Measurements from ENCODE around the gene MVB12B.

DNA sequence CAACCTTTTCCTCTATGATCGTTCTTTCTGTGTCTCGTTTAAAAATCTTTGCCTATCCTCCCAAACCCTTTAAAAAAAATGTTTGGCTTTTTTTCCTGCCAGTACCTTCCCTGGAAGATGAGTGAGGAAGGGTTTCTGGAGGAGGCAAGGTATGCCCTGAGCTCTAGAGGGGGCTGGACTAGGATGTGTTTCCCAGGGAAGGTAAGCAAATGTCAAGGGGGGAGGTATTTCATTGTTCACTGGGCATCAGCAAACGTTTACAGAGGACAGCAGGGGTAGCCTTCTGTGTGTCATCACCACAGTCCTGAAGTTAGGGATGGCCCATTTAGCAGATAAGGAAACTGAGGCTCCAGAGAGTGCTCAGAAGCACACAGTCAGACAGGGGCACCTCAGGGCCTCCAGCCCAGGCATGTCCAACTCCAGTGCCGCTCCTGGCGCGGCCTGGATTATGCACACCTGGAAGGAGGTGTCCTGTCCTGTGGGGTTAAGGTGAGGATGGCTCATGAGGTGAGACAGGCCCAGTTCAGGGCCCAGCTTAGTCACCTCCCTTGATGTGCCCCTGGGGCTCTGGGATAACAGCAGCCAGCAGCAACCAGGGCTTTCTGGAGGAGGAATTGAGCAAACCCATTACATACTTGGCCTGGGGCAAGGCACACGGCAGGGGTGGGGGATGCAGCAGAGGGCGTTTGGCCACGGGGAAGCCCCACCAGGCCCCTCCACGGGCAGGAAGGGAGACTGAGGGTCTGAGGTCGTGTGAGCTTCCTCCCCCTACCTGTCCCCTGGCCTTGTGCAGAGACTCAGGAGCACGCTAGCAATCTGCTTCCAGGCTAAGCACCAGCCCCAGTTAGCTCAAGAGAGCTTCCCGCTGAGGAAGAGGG is 186.8 kb downstream of the MVB12B start:
- TF ChIP-seq, protein P1, sequence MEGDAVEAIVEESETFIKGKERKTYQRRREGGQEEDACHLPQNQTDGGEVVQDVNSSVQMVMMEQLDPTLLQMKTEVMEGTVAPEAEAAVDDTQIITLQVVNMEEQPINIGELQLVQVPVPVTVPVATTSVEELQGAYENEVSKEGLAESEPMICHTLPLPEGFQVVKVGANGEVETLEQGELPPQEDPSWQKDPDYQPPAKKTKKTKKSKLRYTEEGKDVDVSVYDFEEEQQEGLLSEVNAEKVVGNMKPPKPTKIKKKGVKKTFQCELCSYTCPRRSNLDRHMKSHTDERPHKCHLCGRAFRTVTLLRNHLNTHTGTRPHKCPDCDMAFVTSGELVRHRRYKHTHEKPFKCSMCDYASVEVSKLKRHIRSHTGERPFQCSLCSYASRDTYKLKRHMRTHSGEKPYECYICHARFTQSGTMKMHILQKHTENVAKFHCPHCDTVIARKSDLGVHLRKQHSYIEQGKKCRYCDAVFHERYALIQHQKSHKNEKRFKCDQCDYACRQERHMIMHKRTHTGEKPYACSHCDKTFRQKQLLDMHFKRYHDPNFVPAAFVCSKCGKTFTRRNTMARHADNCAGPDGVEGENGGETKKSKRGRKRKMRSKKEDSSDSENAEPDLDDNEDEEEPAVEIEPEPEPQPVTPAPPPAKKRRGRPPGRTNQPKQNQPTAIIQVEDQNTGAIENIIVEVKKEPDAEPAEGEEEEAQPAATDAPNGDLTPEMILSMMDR (IDR thresholded peaks at IDR 0.05): no peak
- no peak for TF ChIP-seq POLR2A (IDR thresholded peaks at IDR 0.05)

Measured in testis (tissue), 2 donors.